GM12878 (cell line): Measurements from ENCODE around the gene PRR16. TPM values are rescaled to one million over a fixed set of nuclear protein-coding genes. Genes with fewer than 3 reads are reported as not detected.

Experiments used
- ATAC-seq: fragments of 200-7000 bp; cut with Tn5 transposase; 3 replicates; pipeline ENCODE4 v1.9.1; 2020; ENCODE audit warnings: mild to moderate bottlenecking, moderate library complexity
- BruUV-seq: library from RNA; stranded (reverse); fragments of 400-500 nt; replicated peaks from 2 replicates; lab custom pipeline; 2021; lab: Mats Ljungman, UMichigan
- CTCF ChIA-PET: fragments of 300-600 bp; sonication (Branson Sonifier 250); formaldehyde crosslinking; extraction: SDS; loops from one replicate; lab custom pipeline; 2021; ENCODE audit warnings: inconsistent platforms; lab: Yijun Ruan, JAX
- POLR2A ChIA-PET: fragments of 350-600 bp; formaldehyde crosslinking; extraction: SDS; loops from one replicate; lab custom pipeline; 2021; ENCODE audit warnings: inconsistent platforms; lab: Charles Lee
- RAD21 ChIA-PET: fragments of 300-600 bp; sonication (Branson Sonifier 250); formaldehyde crosslinking; loops from one replicate; lab custom pipeline; 2023; ENCODE audit warnings: antibody characterized with exemption; ENCODE audit not compliant: unreplicated experiment; lab: Charles Lee
- SMC1A ChIA-PET: fragments of 300-600 bp; sonication (Branson Sonifier 250); formaldehyde crosslinking; loops from one replicate; lab custom pipeline; 2023; ENCODE audit not compliant: unreplicated experiment, uncharacterized antibody; lab: Charles Lee
- DNase-seq: peaks from one replicate; pipeline ENCODE4 v3.0.0-alpha.2; 2011; ENCODE audit warnings: low read depth, low spot score
- FAIRE-seq: peaks from 3 replicates; lab custom pipeline; 2011; peaks lifted over from hg19 to GRCh38; lab: Jason Lieb, UNC
- H2AFZ ChIP-seq: 2 replicates; pipeline ENCODE4 v1.6.0; 2011; ENCODE audit warnings: low read depth, low read length, control low read depth; ENCODE audit not compliant: control insufficient read depth
- H3K27ac ChIP-seq: 2 replicates; pipeline ENCODE4 v1.5.1; 2011; ENCODE audit warnings: control low read depth; ENCODE audit not compliant: control insufficient read depth, insufficient read depth
- H3K27me3 ChIP-seq, 2 experiments: replicated peaks in 1 of 2; 2 replicates each; pipeline versions ENCODE4 v1.6.0 to v1.6.1; 2011; ENCODE audit warnings: low read length in 1 of 2; ENCODE audit not compliant: control insufficient read depth in 2 of 2, insufficient read depth in 2 of 2
- H3K36me3 ChIP-seq, 2 experiments: 2 replicates each; pipeline ENCODE4 v1.5.1; 2011; ENCODE audit warnings: low read length in 1 of 2; ENCODE audit not compliant: control insufficient read depth in 2 of 2, insufficient read depth in 2 of 2
- H3K4me1 ChIP-seq: 2 replicates; pipeline ENCODE4 v1.6.1; 2011; ENCODE audit warnings: mild to moderate bottlenecking, low read length, moderate library complexity, mixed read lengths; ENCODE audit not compliant: control insufficient read depth, insufficient read depth
- H3K4me2 ChIP-seq: 2 replicates; pipeline ENCODE4 v1.6.0; 2011; ENCODE audit warnings: control low read depth; ENCODE audit not compliant: control insufficient read depth, insufficient read depth
- H3K4me3 ChIP-seq: fragments of 200-600 bp; sonication (generic); 2 replicates; pipeline ENCODE4 v1.5.1; 2016
- H3K79me2 ChIP-seq: 2 replicates; pipeline ENCODE4 v1.6.0; 2011; ENCODE audit warnings: low read length; ENCODE audit not compliant: control insufficient read depth, insufficient read depth
- H3K9ac ChIP-seq: 2 replicates; pipeline ENCODE4 v1.8.0; 2011; ENCODE audit warnings: low read length, control low read depth, mixed read lengths; ENCODE audit not compliant: control insufficient read depth, insufficient read depth
- H3K9me3 ChIP-seq: replicated peaks from 3 replicates; pipeline ENCODE4 v1.5.1; 2011; ENCODE audit warnings: mild to moderate bottlenecking, low read length; ENCODE audit not compliant: control insufficient read depth, insufficient read depth
- H4K20me1 ChIP-seq: 2 replicates; pipeline ENCODE4 v1.6.0; 2011; ENCODE audit not compliant: control insufficient read depth, insufficient read depth
- BMI1 ChIP-seq: fragments of 450-650 bp; IDR thresholded peaks from 2 replicates; pipeline ENCODE4 v1.6.1; 2016; ENCODE audit warnings: mild to moderate bottlenecking, moderate library complexity, borderline replicate concordance
- CBX3 ChIP-seq: fragments of 200-600 bp; sonication (generic); IDR thresholded peaks from 2 replicates; pipeline ENCODE4 v1.6.1; 2016; ENCODE audit warnings: low read depth, borderline replicate concordance
- CREM ChIP-seq: IDR thresholded peaks from 2 replicates; pipeline ENCODE4 v1.6.1; 2014; ENCODE audit warnings: antibody characterized with exemption, low read depth
- ESRRA ChIP-seq: IDR thresholded peaks from 2 replicates; pipeline ENCODE4 v1.6.1; 2012; ENCODE audit warnings: mild to moderate bottlenecking, low read length, improper control_type of control experiment
- EZH2 ChIP-seq: IDR thresholded peaks from 2 replicates; pipeline ENCODE4 v1.6.1; 2012; ENCODE audit warnings: low read depth, mild to moderate bottlenecking, control low read depth, inconsistent platforms, low read length, borderline replicate concordance; ENCODE audit not compliant: control insufficient read depth
- HDAC6 ChIP-seq: fragments of 200-600 bp; sonication (generic); IDR thresholded peaks from one replicate; pipeline ENCODE4 v1.8.0; 2017; ENCODE audit warnings: antibody characterized with exemption; ENCODE audit not compliant: unreplicated experiment
- JUNB ChIP-seq: IDR thresholded peaks from 2 replicates; pipeline ENCODE4 v1.6.1; 2016; ENCODE audit warnings: antibody characterized with exemption, mild to moderate bottlenecking
- MAX ChIP-seq: IDR thresholded peaks from 2 replicates; pipeline ENCODE4 v1.6.1; 2012; ENCODE audit warnings: low read depth, low read length, improper control_type of control experiment
- MLLT1 ChIP-seq: fragments of 450-650 bp; IDR thresholded peaks from 2 replicates; pipeline ENCODE4 v1.6.1; 2016; ENCODE audit warnings: mild to moderate bottlenecking
- RAD21 ChIP-seq: IDR thresholded peaks from 2 replicates; pipeline ENCODE4 v1.6.1; 2011; ENCODE audit warnings: mild to moderate bottlenecking, low read depth, low read length, moderate library complexity; ENCODE audit not compliant: insufficient read depth
- RB1 ChIP-seq: fragments of 450-650 bp; formaldehyde crosslinking; IDR thresholded peaks from 2 replicates; pipeline ENCODE4 v1.6.1; 2017; ENCODE audit warnings: mild to moderate bottlenecking, borderline replicate concordance
- SIN3A ChIP-seq: IDR thresholded peaks from 2 replicates; pipeline ENCODE4 v1.6.1; 2012; ENCODE audit warnings: low read depth, low read length, improper control_type of control experiment
- SMAD1 ChIP-seq: fragments of 450-650 bp; IDR thresholded peaks from 2 replicates; pipeline ENCODE4 v1.6.1; 2018; ENCODE audit warnings: mild to moderate bottlenecking, low read depth; ENCODE audit not compliant: partially characterized antibody
- SMARCA5 ChIP-seq: fragments of 450-650 bp; IDR thresholded peaks from 2 replicates; pipeline ENCODE4 v1.6.1; 2017; ENCODE audit warnings: mild to moderate bottlenecking
- SREBF2 ChIP-seq: IDR thresholded peaks from 2 replicates; pipeline ENCODE4 v1.6.1; 2012; ENCODE audit warnings: mild to moderate bottlenecking, low read length
- STAT1 ChIP-seq: fragments of 450-650 bp; conservative IDR thresholded peaks from 2 replicates; pipeline ENCODE4 v1.6.1; 2014; ENCODE audit warnings: antibody characterized with exemption, mild to moderate bottlenecking
- TBL1XR1 ChIP-seq: IDR thresholded peaks from 2 replicates; pipeline ENCODE4 v1.6.1; 2012; ENCODE audit warnings: low read depth, low read length, improper control_type of control experiment
- ZSCAN29 ChIP-seq: fragments of 450-650 bp; IDR thresholded peaks from 2 replicates; pipeline ENCODE4 v1.6.1; 2017; ENCODE audit warnings: mild to moderate bottlenecking, moderate library complexity
- WGBS: methylation state at CpG from one replicate; pipeline ENCODE4 v1.1.6; 2016; ENCODE audit warnings: low lambda C conversion rate; ENCODE audit not compliant: insufficient replicate concordance, insufficient coverage; ENCODE audit errors: missing lambda C conversion rate; 5-methylcytosine and 5-hydroxymethylcytosine counted together
- in situ Hi-C: fragments of 300-500 bp; cut with MboI; formaldehyde crosslinking; loops from 9 replicates; pipeline ENCODE4 v1.14.3; 2018; ENCODE audit warnings: mixed read lengths
- intact Hi-C: fragments of 100-400 bp; cut with micrococcal nuclease; formaldehyde crosslinking; loops from one replicate; pipeline ENCODE4 v1.14.2; 2022; ENCODE audit not compliant: unreplicated experiment
- polyA plus RNA-seq, 11 experiments: library from polyadenylated mRNA; depleted of rRNA in 4 of 11; unstranded in 6 of 11; stranded (reverse) in 5 of 11; fragments of >200 nt; fragmentation: Nextera tagmentation in 4 of 11; fragmentation: Illumina TruSeq in 1 of 11; extraction: Ambion mirVana in 4 of 11; extraction: Trizol in 1 of 11; gene quantifications; 1 replicate in 1 of 11; 2 replicates in 10 of 11; pipeline versions ENCODE4 v1.2.1 to v1.2.3, GENCODE V29; 2011 to 2016; ENCODE audit warnings: inconsistent platforms in 2 of 11, missing spikeins in 2 of 11, low read depth in 1 of 11
- total RNA-seq, 4 experiments: library from RNA; depleted of rRNA in 3 of 4; stranded (reverse); fragments of >200 nt in 3 of 4; fragmentation: Illumina TruSeq in 1 of 4; extraction: Trizol in 1 of 4; gene quantifications; 2 replicates each; pipeline versions ENCODE4 v1.2.1 to v1.2.3, GENCODE V29; 2013 to 2021
- TF ChIP-seq, protein P1 (sequence below), 3 experiments: IDR thresholded peaks in 2 of 3; conservative IDR thresholded peaks in 1 of 3; 2 replicates each; pipeline ENCODE4 v1.5.1; 2011; ENCODE audit warnings: low read depth in 3 of 3, low read length in 3 of 3, mild to moderate bottlenecking in 3 of 3, control low read depth in 2 of 3, moderate library complexity in 2 of 3, inconsistent platforms in 1 of 3, mixed read lengths in 1 of 3; ENCODE audit not compliant: control insufficient read depth in 2 of 3, insufficient read depth in 1 of 3; ENCODE audit errors: extremely low read depth in 1 of 3
- TF ChIP-seq, protein P2 (sequence below): fragments of 150-350 bp; IDR thresholded peaks from 2 replicates; pipeline ENCODE4 v1.6.1; 2016; ENCODE audit warnings: low read depth, low read length

The PRR16 gene
- total and polyA plus RNA-seq, 10 of the 15 experiments (the other 5 are each of a cell fraction or from before 2014, with no cell fraction given) = not detected

DNA sequence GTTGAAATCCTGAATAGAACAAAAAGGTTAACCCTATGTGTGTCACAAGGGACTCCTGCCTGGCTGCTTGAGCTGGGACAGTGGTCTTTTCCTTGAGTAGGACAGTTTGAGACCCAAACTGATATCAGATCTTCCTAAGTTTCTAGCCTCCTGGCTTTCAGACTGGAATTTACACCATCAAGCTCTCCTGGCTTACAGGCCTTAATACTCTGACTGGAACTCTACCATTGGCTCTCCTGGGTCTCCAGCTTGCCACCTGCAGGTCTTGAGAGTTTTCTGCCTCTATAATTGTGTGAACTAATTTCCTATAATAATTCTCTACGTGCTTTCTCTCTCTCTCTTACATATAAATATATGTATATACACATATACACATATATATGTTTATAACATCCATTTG lies 112.5 kb downstream of the PRR16 start:
- in situ Hi-C loops = no loop called here
- no peaks in the 10 kb centered on the region for H4K20me1 ChIP-seq
- H3K36me3 ChIP-seq = no peaks in the 10 kb centered on the region
- FAIRE-seq (no peak), DNase-seq (no peak), ATAC-seq (no peak)
- SMC1A ChIA-PET = no interaction called here
- H3K27me3 ChIP-seq = no peaks in the 10 kb centered on the region
- intact Hi-C loops = no loop called here
- BruUV-seq = no TSS peak
- no peak overlapping the region for H3K27ac ChIP-seq
- WGBS = 0% methylated on average over 1 of the region's 1 CpG
- POLR2A ChIA-PET = no interaction called here
- H3K9me3 ChIP-seq = no peaks in the 10 kb centered on the region
- no peak overlapping the region for H3K4me3 ChIP-seq
- no peaks in the 10 kb centered on the region for H3K4me1 ChIP-seq
- TF ChIP-seq CREM (no peak), STAT1 (no peak), SMARCA5 (no peak), HDAC6 (no peak), SIN3A (no peak), MLLT1 (no peak), EZH2 (no peak), RB1 (no peak), SMAD1 (no peak), RAD21 (no peak), MAX (no peak), BMI1 (no peak), TBL1XR1 (no peak), JUNB (no peak), SREBF2 (no peak), CBX3 (no peak), ESRRA (no peak), ZSCAN29 (no peak)
- TF ChIP-seq, protein P1, sequence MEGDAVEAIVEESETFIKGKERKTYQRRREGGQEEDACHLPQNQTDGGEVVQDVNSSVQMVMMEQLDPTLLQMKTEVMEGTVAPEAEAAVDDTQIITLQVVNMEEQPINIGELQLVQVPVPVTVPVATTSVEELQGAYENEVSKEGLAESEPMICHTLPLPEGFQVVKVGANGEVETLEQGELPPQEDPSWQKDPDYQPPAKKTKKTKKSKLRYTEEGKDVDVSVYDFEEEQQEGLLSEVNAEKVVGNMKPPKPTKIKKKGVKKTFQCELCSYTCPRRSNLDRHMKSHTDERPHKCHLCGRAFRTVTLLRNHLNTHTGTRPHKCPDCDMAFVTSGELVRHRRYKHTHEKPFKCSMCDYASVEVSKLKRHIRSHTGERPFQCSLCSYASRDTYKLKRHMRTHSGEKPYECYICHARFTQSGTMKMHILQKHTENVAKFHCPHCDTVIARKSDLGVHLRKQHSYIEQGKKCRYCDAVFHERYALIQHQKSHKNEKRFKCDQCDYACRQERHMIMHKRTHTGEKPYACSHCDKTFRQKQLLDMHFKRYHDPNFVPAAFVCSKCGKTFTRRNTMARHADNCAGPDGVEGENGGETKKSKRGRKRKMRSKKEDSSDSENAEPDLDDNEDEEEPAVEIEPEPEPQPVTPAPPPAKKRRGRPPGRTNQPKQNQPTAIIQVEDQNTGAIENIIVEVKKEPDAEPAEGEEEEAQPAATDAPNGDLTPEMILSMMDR (IDR thresholded peaks at IDR 0.05 in 2 of 3, conservative IDR thresholded peaks at IDR 0.05 in 1 of 3; ENCODE audit: control insufficient read depth in 2 of 3, extremely low read depth in 1 of 3, insufficient read depth in 1 of 3, low read depth in 3 of 3, low read length in 3 of 3) = no peak
- TF ChIP-seq, protein P2, sequence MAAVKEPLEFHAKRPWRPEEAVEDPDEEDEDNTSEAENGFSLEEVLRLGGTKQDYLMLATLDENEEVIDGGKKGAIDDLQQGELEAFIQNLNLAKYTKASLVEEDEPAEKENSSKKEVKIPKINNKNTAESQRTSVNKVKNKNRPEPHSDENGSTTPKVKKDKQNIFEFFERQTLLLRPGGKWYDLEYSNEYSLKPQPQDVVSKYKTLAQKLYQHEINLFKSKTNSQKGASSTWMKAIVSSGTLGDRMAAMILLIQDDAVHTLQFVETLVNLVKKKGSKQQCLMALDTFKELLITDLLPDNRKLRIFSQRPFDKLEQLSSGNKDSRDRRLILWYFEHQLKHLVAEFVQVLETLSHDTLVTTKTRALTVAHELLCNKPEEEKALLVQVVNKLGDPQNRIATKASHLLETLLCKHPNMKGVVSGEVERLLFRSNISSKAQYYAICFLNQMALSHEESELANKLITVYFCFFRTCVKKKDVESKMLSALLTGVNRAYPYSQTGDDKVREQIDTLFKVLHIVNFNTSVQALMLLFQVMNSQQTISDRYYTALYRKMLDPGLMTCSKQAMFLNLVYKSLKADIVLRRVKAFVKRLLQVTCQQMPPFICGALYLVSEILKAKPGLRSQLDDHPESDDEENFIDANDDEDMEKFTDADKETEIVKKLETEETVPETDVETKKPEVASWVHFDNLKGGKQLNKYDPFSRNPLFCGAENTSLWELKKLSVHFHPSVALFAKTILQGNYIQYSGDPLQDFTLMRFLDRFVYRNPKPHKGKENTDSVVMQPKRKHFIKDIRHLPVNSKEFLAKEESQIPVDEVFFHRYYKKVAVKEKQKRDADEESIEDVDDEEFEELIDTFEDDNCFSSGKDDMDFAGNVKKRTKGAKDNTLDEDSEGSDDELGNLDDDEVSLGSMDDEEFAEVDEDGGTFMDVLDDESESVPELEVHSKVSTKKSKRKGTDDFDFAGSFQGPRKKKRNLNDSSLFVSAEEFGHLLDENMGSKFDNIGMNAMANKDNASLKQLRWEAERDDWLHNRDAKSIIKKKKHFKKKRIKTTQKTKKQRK = no peak
- H3K9ac ChIP-seq = no peak overlapping the region
- no peak overlapping the region for H3K4me2 ChIP-seq
- RAD21 ChIA-PET = no interaction called here
- CTCF ChIA-PET = no interaction called here
- no peaks in the 10 kb centered on the region for H3K79me2 ChIP-seq
- no peak overlapping the region for H2AFZ ChIP-seq
